ENCODE results near the gene GAMT. TPM values are rescaled to one million over a fixed set of nuclear protein-coding genes. Genes with fewer than 3 reads are reported as not detected.

The GAMT gene
- total RNA-seq, 2 experiments from 2014 or later = 26.2 to 26.8 TPM

GRCh38 chr19:1383312-1384084 is 17.8 kb downstream of the GAMT start, which contains the start of gene NDUFS7:
TSS of gene NDUFS7 (plus strand) at chr19:1383907. CDS start at chr19:1383927, 20 bp downstream.
- H3K27me3 Mint-ChIP-seq (ENCODE audit: low read depth) = peaks cover 3% of the 10 kb centered on the region
- H3K27ac Mint-ChIP-seq = peak within 1 kb of the TSS; percentile 98
- ATAC-seq = peak; percentile 88
- H3K9me3 Mint-ChIP-seq (ENCODE audit: insufficient read depth) = no peaks in the 10 kb centered on the region
- peaks cover 18% of the 10 kb centered on the region for H3K36me3 Mint-ChIP-seq (ENCODE audit: low read depth)
- peaks cover 22% of the 10 kb centered on the region for H3K4me1 Mint-ChIP-seq (ENCODE audit: low read depth)
- ChIA-PET CTCF (interaction anchor here (0.6 to 2.2 kb wide), 6 partner anchors 10 to 108 kb away, joined by 3 to 7 read pairs (median 4); partner anchors contain the start of gene FAM174C), POLR2A (interaction anchor here (0.7 to 1.5 kb wide), 6 partner anchors 11 to 115 kb away, joined by 3 to 6 read pairs (median 4); partner anchors contain the start of genes CIRBP and FAM174C)
- DNase-seq = peak; percentile 92
- H3K4me3 Mint-ChIP-seq = peak within 1 kb of the TSS; percentile 89

GRCh38 chr19:1383017-1383311 is 18.4 kb downstream of the GAMT start:
- CTCF ChIA-PET = interaction anchor here (0.6 to 2.2 kb wide), 6 partner anchors 10 to 108 kb away, joined by 3 to 7 read pairs (median 4); partner anchors contain the start of gene FAM174C

DNA sequence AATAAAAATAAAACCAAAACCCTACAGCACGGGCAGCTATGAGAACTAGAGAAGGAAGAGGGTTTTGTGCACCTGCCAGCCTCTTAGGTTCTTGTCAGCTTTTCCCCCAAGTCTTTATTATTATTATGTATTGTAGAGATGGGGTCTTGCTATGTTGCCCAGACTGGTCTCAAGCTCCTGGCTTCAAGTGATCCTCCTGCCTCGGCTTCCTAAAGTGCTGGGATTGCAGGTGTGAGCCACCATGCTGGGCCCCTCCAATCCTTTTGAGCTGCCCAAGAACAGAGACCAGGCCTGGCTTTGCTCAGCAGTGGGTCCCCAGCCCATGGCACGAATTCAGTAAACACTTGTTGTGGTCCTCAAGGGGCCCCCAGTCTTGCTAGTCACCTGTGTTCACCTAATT is 19.1 kb downstream of the GAMT start:
- CTCF ChIA-PET = interaction anchor here (0.8 to 2.2 kb wide), 4 partner anchors 10 to 103 kb away, joined by 3 to 7 read pairs (median 4); no protein-coding TSS in a partner anchor
- no peak overlapping the region for H3K4me3 Mint-ChIP-seq
- H3K36me3 Mint-ChIP-seq (ENCODE audit: low read depth) = peaks cover 16% of the 10 kb centered on the region
- POLR2A ChIA-PET = interaction anchor here (1.2 to 1.5 kb wide), 2 partner anchors 15 to 113 kb away, joined by 4 to 6 read pairs; partner anchors contain the start of gene CIRBP
- no peak overlapping the region for H3K27ac Mint-ChIP-seq
- ATAC-seq = no peak
- H3K27me3 Mint-ChIP-seq (ENCODE audit: low read depth) = peaks cover 3% of the 10 kb centered on the region
- H3K4me1 Mint-ChIP-seq (ENCODE audit: low read depth) = peaks cover 22% of the 10 kb centered on the region
- H3K9me3 Mint-ChIP-seq (ENCODE audit: insufficient read depth) = no peaks in the 10 kb centered on the region
- no peak for DNase-seq

More at GRCh38 chr19:1383017-1383311, 18.4 kb downstream of the GAMT start:
- ATAC-seq (no peak), DNase-seq (no peak)
- Mint-ChIP-seq H3K27ac (peak overlapping the region; percentile 98), H3K36me3 (ENCODE audit: low read depth) (peaks cover 16% of the 10 kb centered on the region), H3K4me3 (peak overlapping the region; percentile 89), H3K4me1 (ENCODE audit: low read depth) (peaks cover 22% of the 10 kb centered on the region), H3K9me3 (ENCODE audit: insufficient read depth) (no peaks in the 10 kb centered on the region), H3K27me3 (ENCODE audit: low read depth) (peaks cover 3% of the 10 kb centered on the region)
- POLR2A ChIA-PET = interaction anchor here (0.7 to 1.5 kb wide), 6 partner anchors 10 to 114 kb away, joined by 3 to 6 read pairs (median 4); partner anchors contain the start of genes CIRBP and FAM174C

DNA sequence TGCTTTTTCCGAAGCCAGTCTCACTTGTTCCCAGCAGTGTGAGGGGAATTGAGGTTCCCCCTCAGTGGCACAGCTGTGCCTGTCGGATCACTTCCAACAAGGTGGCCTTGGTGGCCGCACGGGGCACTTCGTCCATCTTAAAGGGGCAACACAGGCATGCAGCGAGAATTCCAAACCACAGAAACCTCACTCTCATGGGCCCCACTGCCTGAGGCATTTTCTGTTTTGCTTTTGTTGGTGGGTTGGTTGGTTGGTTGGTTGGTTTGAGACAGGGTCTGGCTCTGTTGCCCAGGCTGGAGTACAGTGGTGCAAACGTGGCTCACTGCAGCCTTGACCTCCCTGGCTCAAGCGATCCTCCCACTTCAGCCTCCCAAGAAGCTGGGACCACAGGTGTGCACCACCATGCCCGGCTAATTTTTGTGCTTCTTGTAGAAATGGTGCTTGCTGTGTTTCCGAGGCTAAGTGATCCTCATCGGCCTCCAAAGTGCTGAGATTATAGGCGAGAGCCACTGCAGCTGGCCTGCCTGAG is 21.3 kb downstream of the GAMT start:
- Mint-ChIP-seq H3K9me3 (ENCODE audit: insufficient read depth) (no peaks in the 10 kb centered on the region), H3K36me3 (ENCODE audit: low read depth) (peaks cover 11% of the 10 kb centered on the region), H3K4me3 (no peak overlapping the region), H3K27me3 (ENCODE audit: low read depth) (peaks cover 3% of the 10 kb centered on the region), H3K27ac (no peak overlapping the region), H3K4me1 (ENCODE audit: low read depth) (peaks cover 16% of the 10 kb centered on the region)
- no peak for ATAC-seq
- ChIA-PET POLR2A (no interaction called here), CTCF (interaction anchor here (1.3 kb wide), 1 partner anchor 100 kb away, joined by 3 read pairs; no protein-coding TSS in a partner anchor)
- no peak for DNase-seq

- peaks cover 3% of the 10 kb centered on the region for H3K27me3 Mint-ChIP-seq (ENCODE audit: low read depth)
- no peak for DNase-seq
- H3K36me3 Mint-ChIP-seq (ENCODE audit: low read depth) = peaks cover 13% of the 10 kb centered on the region
- ChIA-PET CTCF (no interaction called here), POLR2A (no interaction called here)
- no peaks in the 10 kb centered on the region for H3K9me3 Mint-ChIP-seq (ENCODE audit: insufficient read depth)
- no peak overlapping the region for H3K27ac Mint-ChIP-seq
- H3K4me3 Mint-ChIP-seq = no peak overlapping the region
- no peak for ATAC-seq
- H3K4me1 Mint-ChIP-seq (ENCODE audit: low read depth) = peaks cover 9% of the 10 kb centered on the region
Measured at GRCh38 chr19:1379126-1379905, 22.0 kb downstream of the GAMT start.

DNA sequence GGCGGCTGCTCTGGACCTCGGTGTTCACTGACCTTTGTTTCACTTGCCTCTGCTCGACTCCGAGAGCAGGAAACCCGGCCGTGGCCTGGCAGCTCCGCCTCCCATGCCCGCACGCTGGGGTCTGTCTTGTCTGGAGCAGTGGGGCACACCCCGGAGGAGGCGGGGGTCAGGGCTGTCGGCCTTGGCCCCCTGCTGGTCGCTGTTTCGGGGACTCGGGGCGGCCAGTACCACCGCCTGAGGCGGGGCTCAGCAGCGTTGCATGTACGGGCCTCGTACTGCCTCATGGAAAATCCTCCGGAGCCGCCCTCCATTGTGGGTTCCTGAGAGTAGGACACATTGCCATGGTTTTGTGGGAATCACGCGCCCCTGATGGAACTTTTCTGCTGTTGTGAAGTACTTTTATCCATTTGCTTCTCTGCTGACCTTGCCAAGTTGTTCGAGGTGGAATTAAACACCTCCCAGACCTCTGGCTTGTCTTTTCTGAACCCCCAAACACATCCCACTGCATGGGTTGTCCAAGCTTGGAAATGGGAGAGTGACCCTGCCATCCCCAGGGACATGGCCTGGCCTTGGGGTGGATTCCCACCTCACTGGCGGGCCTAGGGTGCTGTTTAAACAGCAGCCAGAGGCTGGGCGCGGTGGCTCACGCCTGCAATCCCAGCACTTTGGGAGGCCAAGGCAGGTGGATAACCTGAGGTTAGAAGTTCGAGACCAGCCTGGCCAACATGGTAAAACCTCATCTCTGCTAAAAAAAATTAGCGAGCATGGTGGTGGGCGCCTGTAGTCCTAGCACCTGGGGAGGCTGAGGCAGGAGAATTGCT is 23.2 kb downstream of the GAMT start:
- no peak for DNase-seq
- ChIA-PET POLR2A (no interaction called here), CTCF (no interaction called here)
- Mint-ChIP-seq H3K9me3 (ENCODE audit: insufficient read depth) (no peaks in the 10 kb centered on the region), H3K36me3 (ENCODE audit: low read depth) (peaks cover 11% of the 10 kb centered on the region), H3K27ac (no peak overlapping the region), H3K4me1 (ENCODE audit: low read depth) (peaks cover 5% of the 10 kb centered on the region), H3K4me3 (no peak overlapping the region), H3K27me3 (ENCODE audit: low read depth) (no peaks in the 10 kb centered on the region)
- no peak for ATAC-seq

DNA sequence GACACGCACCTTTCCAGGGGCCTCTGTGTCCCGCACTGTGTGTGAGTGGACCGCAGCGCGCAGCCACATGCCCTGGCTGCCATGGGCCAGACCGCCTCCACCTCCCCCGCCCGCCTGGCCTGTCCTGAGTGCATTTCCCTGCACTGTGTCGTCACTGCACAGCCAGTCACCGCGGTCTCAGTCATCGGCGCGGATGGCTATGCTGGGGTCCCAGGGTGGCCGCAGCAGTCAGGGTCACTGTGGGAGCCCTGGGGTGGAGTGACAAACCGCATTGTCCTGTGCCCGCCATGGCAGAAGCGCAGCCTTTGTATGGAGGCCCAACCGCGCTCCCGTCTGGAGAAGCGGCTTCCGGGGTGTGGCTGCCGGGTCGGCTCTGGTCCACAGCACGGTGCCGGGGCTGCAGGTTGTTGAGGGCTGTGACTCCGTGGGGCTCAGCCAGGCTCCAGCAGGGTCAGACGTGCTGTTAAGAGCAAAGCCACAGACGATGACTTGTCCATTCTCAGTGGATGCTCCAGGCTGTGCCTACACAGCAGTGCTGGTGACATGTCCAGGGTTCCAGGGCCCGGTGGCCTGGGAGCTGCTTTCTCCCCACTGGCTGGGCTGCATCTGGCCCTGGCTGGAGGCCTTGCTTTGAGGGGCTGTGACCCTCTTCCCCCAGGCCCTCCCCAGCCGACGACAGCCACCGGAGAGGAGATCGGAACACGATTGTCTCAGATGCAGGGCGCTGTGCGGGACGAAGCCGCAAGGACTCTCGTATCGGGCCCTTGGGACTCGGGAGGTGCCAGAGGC is 24.0 kb downstream of the GAMT start:
- Mint-ChIP-seq H3K4me3 (no peak overlapping the region), H3K27me3 (ENCODE audit: low read depth) (no peaks in the 10 kb centered on the region), H3K9me3 (ENCODE audit: insufficient read depth) (no peaks in the 10 kb centered on the region), H3K4me1 (ENCODE audit: low read depth) (no peaks in the 10 kb centered on the region), H3K27ac (no peak overlapping the region), H3K36me3 (ENCODE audit: low read depth) (peaks cover 7% of the 10 kb centered on the region)
- ChIA-PET POLR2A (no interaction called here), CTCF (no interaction called here)
- no peak for ATAC-seq
- no peak for DNase-seq

DNA sequence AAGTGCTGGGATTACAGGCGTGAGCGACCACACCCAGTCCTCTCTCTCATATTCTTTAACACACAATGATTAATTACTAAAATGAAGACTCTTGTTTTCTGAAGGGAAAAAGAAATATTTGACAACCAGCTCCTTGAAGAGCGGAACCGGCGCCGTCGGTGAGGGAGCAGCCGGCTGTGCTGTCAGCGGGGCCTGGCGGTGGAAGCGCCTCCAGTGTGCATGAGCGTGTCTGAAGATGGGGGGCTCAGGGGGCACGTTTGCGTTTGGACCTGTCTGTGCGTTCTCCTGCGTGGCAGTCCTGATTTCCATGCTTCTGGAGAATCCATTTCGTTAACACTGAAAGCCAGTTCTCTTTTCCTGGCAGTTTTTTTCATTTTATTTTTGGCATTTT is 24.9 kb downstream of the GAMT start:
- POLR2A ChIA-PET = no interaction called here
- CTCF ChIA-PET = no interaction called here
- H3K36me3 Mint-ChIP-seq (ENCODE audit: low read depth) = peaks cover 7% of the 10 kb centered on the region
- no peak for DNase-seq
- H3K4me1 Mint-ChIP-seq (ENCODE audit: low read depth) = no peaks in the 10 kb centered on the region
- no peak for ATAC-seq
- H3K9me3 Mint-ChIP-seq (ENCODE audit: insufficient read depth) = no peaks in the 10 kb centered on the region
- no peak overlapping the region for H3K4me3 Mint-ChIP-seq
- no peaks in the 10 kb centered on the region for H3K27me3 Mint-ChIP-seq (ENCODE audit: low read depth)
- no peak overlapping the region for H3K27ac Mint-ChIP-seq

DNA sequence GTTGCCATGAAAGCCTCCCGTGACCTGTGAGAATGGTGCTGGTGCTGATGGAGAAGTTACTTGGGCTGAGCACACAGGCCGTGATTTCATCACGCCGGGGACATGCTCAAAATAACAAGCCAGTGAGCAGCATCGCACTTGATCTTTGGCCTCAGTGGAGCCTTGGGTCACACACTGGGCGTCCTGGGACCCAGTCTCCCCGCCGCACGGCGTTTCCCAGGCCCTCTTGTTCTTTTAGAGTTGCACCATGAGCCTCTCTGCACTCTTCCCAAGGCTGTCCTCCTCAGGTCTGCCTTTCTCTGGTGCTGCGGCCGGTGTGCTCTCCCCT is 27.1 kb downstream of the GAMT start:
- Mint-ChIP-seq H3K4me3 (no peak overlapping the region), H3K36me3 (ENCODE audit: low read depth) (peaks cover 7% of the 10 kb centered on the region), H3K4me1 (ENCODE audit: low read depth) (no peaks in the 10 kb centered on the region), H3K27me3 (ENCODE audit: low read depth) (no peaks in the 10 kb centered on the region), H3K9me3 (ENCODE audit: insufficient read depth) (no peaks in the 10 kb centered on the region), H3K27ac (no peak overlapping the region)
- CTCF ChIA-PET = interaction anchor here (2.0 kb wide), 1 partner anchor 58 kb away, joined by 5 read pairs; no protein-coding TSS in a partner anchor
- ATAC-seq (no peak), DNase-seq (no peak)
- POLR2A ChIA-PET = interaction anchor here (1.1 kb wide), 1 partner anchor 114 kb away, joined by 3 read pairs; no protein-coding TSS in a partner anchor

DNA sequence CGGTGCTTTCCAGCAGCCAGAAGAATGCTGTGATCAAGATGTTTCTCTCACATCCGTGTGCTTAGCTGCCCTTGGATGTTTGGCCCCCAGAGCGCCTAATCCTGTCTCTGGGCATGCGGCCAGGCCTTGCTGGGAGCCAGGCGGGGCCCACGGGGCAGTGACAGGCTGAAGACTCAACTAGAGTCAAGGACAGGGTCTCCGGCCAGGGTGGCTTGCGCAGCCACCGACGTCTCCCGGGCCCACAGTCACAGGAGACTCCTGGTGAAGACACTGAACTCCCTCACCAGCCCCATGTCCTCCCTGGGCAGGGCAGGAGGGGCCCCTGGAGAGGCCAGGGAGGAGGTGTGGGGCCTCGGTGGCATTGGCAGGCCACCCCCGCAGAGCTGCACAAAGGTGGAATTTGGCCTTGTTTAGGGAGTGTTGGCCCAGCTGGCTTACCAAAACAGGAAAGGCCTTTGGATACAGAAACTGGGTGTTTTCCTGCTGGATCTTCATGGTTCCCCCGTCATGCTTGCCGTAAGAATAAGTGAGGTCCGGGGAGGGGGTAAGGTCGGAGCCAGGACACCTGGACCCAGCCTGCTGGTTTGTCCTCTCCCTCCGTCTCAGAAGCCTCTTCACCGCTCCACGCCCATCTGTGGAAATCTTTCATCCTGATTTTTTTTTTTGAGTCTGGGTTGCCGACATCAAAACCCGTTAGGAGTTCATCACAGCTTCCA is 27.6 kb downstream of the GAMT start:
- DNase-seq (no peak), ATAC-seq (no peak)
- Mint-ChIP-seq H3K9me3 (ENCODE audit: insufficient read depth) (no peaks in the 10 kb centered on the region), H3K27me3 (ENCODE audit: low read depth) (no peaks in the 10 kb centered on the region), H3K36me3 (ENCODE audit: low read depth) (peaks cover 7% of the 10 kb centered on the region), H3K4me3 (no peak overlapping the region), H3K4me1 (ENCODE audit: low read depth) (no peaks in the 10 kb centered on the region), H3K27ac (no peak overlapping the region)
- ChIA-PET POLR2A (interaction anchor here (1.1 kb wide), 1 partner anchor 114 kb away, joined by 3 read pairs; no protein-coding TSS in a partner anchor), CTCF (interaction anchor here (1.0 to 3.7 kb wide), 5 partner anchors 8 to 130 kb away, joined by 3 to 25 read pairs (median 5); partner anchors contain the start of gene NDUFS7)
